Neural cell (in vitro differentiated cells): ENCODE measurements around the gene ANKS1A. TPM values are rescaled to one million over a fixed set of nuclear protein-coding genes. Genes with fewer than 3 reads are reported as not detected.

ENCODE experiments used
- H2AFZ ChIP-seq: fragments of 200-600, 300-800 bp; sonication (generic), shearing (Covaris generic); 2 replicates; pipeline ENCODE4 v1.6.0; 2014; ENCODE audit warnings: low read depth, mild to moderate bottlenecking, antibody characterized with exemption, low read length, moderate library complexity
- H3F3A ChIP-seq: fragments of 200-600 bp; shearing (Covaris generic); 2 replicates; pipeline ENCODE4 v1.6.1; 2016; ENCODE audit warnings: mild to moderate bottlenecking, moderate library complexity, mixed read lengths, antibody characterized with exemption, low read length; ENCODE audit not compliant: insufficient read depth, poor library complexity, severe bottlenecking
- H3K27ac ChIP-seq: fragments of 200-600, 300-800 bp; sonication (generic), shearing (Covaris generic); 2 replicates; pipeline ENCODE4 v1.5.1; 2014; ENCODE audit warnings: mild to moderate bottlenecking, low read length, moderate library complexity
- H3K27me3 ChIP-seq: fragments of 300-800, 200-600 bp; sonication (generic), shearing (Covaris generic); 2 replicates; pipeline ENCODE4 v1.6.0; 2014; ENCODE audit warnings: mild to moderate bottlenecking, low read depth, low read length, moderate library complexity; ENCODE audit not compliant: insufficient read depth
- H3K36me3 ChIP-seq: fragments of 300-800, 200-600 bp; sonication (generic), shearing (Covaris generic); 2 replicates; pipeline ENCODE4 v1.5.1; 2014; ENCODE audit warnings: mild to moderate bottlenecking, antibody characterized with exemption, low read length, moderate library complexity; ENCODE audit not compliant: insufficient read depth
- H3K4me2 ChIP-seq: fragments of 300-800, 200-600 bp; sonication (generic), shearing (Covaris generic); 2 replicates; pipeline ENCODE4 v1.6.0; 2014; ENCODE audit warnings: mild to moderate bottlenecking, low read length
- H3K4me3 ChIP-seq: fragments of 300-800, 200-600 bp; sonication (generic), shearing (Covaris generic); 2 replicates; pipeline ENCODE4 v1.5.1; 2014; ENCODE audit warnings: mild to moderate bottlenecking, low read length, moderate library complexity
- H3K79me2 ChIP-seq: fragments of 200-600 bp; shearing (Covaris generic); replicated peaks from 2 replicates; pipeline ENCODE4 v1.6.0; 2014; ENCODE audit warnings: mild to moderate bottlenecking, low read length, moderate library complexity; ENCODE audit not compliant: insufficient read depth
- H3K9ac ChIP-seq: fragments of 300-800, 200-600 bp; sonication (generic), shearing (Covaris generic); 2 replicates; pipeline ENCODE4 v1.6.1; 2016; ENCODE audit warnings: mild to moderate bottlenecking, low read length, mixed read lengths
- H3K9me2 ChIP-seq: fragments of 200-600 bp; shearing (Covaris generic); 2 replicates; pipeline ENCODE4 v1.6.1; 2016; ENCODE audit warnings: mild to moderate bottlenecking, low read length, mixed read lengths; ENCODE audit not compliant: insufficient read depth
- H3K9me3 ChIP-seq: fragments of 200-600, 300-800 bp; sonication (generic), shearing (Covaris generic); 2 replicates; pipeline ENCODE4 v1.6.1; 2016; ENCODE audit warnings: mild to moderate bottlenecking, mixed run types, low read length, moderate library complexity, mixed read lengths
- H4K20me1 ChIP-seq: fragments of 200-600 bp; shearing (Covaris generic); 2 replicates; pipeline ENCODE4 v1.6.1; 2016; ENCODE audit warnings: mild to moderate bottlenecking, mixed run types; ENCODE audit not compliant: insufficient read depth
- EP300 ChIP-seq: fragments of 450-650 bp; conservative IDR thresholded peaks from 2 replicates; pipeline ENCODE4 v1.6.1; 2014; ENCODE audit warnings: antibody characterized with exemption, mild to moderate bottlenecking, moderate library complexity; ENCODE audit not compliant: poor library complexity, severe bottlenecking
- EZH2 ChIP-seq: fragments of 200-600, 300-800 bp; shearing (Covaris generic), sonication (generic); IDR thresholded peaks from 2 replicates; pipeline ENCODE4 v1.6.1; 2014; ENCODE audit warnings: antibody characterized with exemption, low read length, borderline replicate concordance, mild to moderate bottlenecking; ENCODE audit not compliant: insufficient read depth, poor library complexity, severe bottlenecking
- MXI1 ChIP-seq: fragments of 450-650 bp; conservative IDR thresholded peaks from 2 replicates; pipeline ENCODE4 v1.6.1; 2014; ENCODE audit warnings: antibody characterized with exemption, mild to moderate bottlenecking; ENCODE audit not compliant: poor library complexity, severe bottlenecking
- POLR2AphosphoS5 ChIP-seq: IDR thresholded peaks from 2 replicates; pipeline ENCODE4 v1.6.1; 2012
- RAD21 ChIP-seq: fragments of 450-650 bp; conservative IDR thresholded peaks from 2 replicates; pipeline ENCODE4 v1.6.1; 2014; ENCODE audit warnings: antibody characterized with exemption, mild to moderate bottlenecking, moderate library complexity
- SMC3 ChIP-seq: fragments of 450-650 bp; conservative IDR thresholded peaks from 2 replicates; pipeline ENCODE4 v1.6.1; 2014; ENCODE audit warnings: antibody characterized with exemption, mild to moderate bottlenecking, moderate library complexity; ENCODE audit not compliant: poor library complexity
- TAF1 ChIP-seq: IDR thresholded peaks from 2 replicates; pipeline ENCODE4 v1.6.1; 2012; ENCODE audit warnings: low read depth
- polyA plus RNA-seq: library from polyadenylated mRNA; depleted of rRNA; stranded (reverse); fragments of >200 nt; gene quantifications from 2 replicates; pipeline ENCODE4 v1.2.3, GENCODE V29; 2014
- TF ChIP-seq, protein P1 (sequence below): IDR thresholded peaks from 2 replicates; pipeline ENCODE4 v1.6.1; 2012; ENCODE audit warnings: borderline replicate concordance
- TF ChIP-seq, protein P2 (sequence below): fragments of 450-650 bp; IDR thresholded peaks from 2 replicates; pipeline ENCODE4 v1.5.1; 2014; ENCODE audit warnings: antibody characterized with exemption, mild to moderate bottlenecking, moderate library complexity; ENCODE audit not compliant: poor library complexity, severe bottlenecking

The ANKS1A gene
- polyA plus RNA-seq, 1 donor from 2014 or later = 22.6 TPM

DNA sequence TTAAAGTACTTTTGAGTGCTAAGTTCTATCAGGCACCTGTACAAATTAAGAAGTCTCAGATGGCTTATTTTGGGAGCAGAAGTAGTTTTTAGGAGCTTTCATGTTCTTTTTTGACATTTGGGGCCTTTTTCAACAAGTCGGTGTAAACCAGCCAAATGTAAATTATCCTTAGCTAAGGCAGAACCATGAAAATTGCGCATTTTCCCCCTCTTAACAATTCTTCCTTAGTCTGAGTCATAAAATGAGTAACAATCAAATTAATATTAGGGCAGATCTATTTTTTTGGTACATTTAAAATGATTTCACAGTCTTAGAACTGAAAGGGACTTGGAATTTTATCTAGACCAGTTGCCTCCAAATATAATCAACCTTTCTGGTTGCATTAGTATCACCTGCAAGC is 87.2 kb downstream of the ANKS1A start:
- H3K79me2 ChIP-seq = no peaks in the 10 kb centered on the region
- H4K20me1 ChIP-seq = no peaks in the 10 kb centered on the region
- H3K36me3 ChIP-seq = no peaks in the 10 kb centered on the region
- H3K27me3 ChIP-seq = no peaks in the 10 kb centered on the region
- no peak overlapping the region for H3K9ac ChIP-seq
- H3K9me2 ChIP-seq = no peaks in the 10 kb centered on the region
- TF ChIP-seq, protein P1, sequence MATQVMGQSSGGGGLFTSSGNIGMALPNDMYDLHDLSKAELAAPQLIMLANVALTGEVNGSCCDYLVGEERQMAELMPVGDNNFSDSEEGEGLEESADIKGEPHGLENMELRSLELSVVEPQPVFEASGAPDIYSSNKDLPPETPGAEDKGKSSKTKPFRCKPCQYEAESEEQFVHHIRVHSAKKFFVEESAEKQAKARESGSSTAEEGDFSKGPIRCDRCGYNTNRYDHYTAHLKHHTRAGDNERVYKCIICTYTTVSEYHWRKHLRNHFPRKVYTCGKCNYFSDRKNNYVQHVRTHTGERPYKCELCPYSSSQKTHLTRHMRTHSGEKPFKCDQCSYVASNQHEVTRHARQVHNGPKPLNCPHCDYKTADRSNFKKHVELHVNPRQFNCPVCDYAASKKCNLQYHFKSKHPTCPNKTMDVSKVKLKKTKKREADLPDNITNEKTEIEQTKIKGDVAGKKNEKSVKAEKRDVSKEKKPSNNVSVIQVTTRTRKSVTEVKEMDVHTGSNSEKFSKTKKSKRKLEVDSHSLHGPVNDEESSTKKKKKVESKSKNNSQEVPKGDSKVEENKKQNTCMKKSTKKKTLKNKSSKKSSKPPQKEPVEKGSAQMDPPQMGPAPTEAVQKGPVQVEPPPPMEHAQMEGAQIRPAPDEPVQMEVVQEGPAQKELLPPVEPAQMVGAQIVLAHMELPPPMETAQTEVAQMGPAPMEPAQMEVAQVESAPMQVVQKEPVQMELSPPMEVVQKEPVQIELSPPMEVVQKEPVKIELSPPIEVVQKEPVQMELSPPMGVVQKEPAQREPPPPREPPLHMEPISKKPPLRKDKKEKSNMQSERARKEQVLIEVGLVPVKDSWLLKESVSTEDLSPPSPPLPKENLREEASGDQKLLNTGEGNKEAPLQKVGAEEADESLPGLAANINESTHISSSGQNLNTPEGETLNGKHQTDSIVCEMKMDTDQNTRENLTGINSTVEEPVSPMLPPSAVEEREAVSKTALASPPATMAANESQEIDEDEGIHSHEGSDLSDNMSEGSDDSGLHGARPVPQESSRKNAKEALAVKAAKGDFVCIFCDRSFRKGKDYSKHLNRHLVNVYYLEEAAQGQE = no peak
- TF ChIP-seq MXI1 = no peak
- no peak for TF ChIP-seq POLR2AphosphoS5
- no peak for TF ChIP-seq TAF1
- TF ChIP-seq EP300 = no peak
- no peak for TF ChIP-seq SMC3
- TF ChIP-seq EZH2 = no peak
- no peak for TF ChIP-seq RAD21
- TF ChIP-seq, protein P2, sequence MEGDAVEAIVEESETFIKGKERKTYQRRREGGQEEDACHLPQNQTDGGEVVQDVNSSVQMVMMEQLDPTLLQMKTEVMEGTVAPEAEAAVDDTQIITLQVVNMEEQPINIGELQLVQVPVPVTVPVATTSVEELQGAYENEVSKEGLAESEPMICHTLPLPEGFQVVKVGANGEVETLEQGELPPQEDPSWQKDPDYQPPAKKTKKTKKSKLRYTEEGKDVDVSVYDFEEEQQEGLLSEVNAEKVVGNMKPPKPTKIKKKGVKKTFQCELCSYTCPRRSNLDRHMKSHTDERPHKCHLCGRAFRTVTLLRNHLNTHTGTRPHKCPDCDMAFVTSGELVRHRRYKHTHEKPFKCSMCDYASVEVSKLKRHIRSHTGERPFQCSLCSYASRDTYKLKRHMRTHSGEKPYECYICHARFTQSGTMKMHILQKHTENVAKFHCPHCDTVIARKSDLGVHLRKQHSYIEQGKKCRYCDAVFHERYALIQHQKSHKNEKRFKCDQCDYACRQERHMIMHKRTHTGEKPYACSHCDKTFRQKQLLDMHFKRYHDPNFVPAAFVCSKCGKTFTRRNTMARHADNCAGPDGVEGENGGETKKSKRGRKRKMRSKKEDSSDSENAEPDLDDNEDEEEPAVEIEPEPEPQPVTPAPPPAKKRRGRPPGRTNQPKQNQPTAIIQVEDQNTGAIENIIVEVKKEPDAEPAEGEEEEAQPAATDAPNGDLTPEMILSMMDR = no peak
- H3K27ac ChIP-seq = no peak overlapping the region
- H2AFZ ChIP-seq = no peak overlapping the region
- H3K4me3 ChIP-seq = no peak overlapping the region
- no peaks in the 10 kb centered on the region for H3K9me3 ChIP-seq
- H3K4me2 ChIP-seq = no peak overlapping the region
- no peaks in the 10 kb centered on the region for H3F3A ChIP-seq

DNA sequence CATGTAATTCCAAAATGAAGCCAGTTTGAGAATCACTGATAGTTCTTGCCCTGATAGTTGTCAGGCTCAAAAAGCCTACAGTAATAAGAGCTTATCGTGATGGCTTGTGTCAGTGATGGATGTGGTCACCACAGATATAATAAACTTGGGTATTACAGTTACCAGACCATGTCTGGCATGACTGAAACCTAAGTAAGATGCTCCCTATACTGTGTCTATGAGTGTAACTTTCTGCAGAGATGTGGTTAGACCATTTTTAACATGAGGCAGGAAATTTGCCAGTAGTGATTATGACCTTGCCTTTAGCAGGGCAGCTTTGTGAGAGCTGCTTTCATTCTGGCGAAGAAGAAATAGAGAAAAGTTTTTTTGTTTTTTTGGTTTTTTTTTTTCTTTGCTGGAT is 90.2 kb downstream of the ANKS1A start:
- H4K20me1 ChIP-seq = no peaks in the 10 kb centered on the region

More for the DNA sequence above, 90.2 kb downstream of the ANKS1A start:
- TF ChIP-seq POLR2AphosphoS5 = no peak
- no peak for TF ChIP-seq EP300
- TF ChIP-seq MXI1 = no peak
- no peak for TF ChIP-seq SMC3
- TF ChIP-seq, protein P2 = no peak
- TF ChIP-seq, protein P1 = no peak
- TF ChIP-seq EZH2 = no peak
- TF ChIP-seq TAF1 = no peak
- TF ChIP-seq RAD21 = no peak
- Histone ChIP-seq H3K79me2 (no peaks in the 10 kb centered on the region), H3K36me3 (no peaks in the 10 kb centered on the region), H3K27me3 (no peaks in the 10 kb centered on the region), H3K27ac (no peak overlapping the region), H2AFZ (no peak overlapping the region), H3K4me3 (no peak overlapping the region), H3F3A (no peaks in the 10 kb centered on the region), H3K4me2 (no peak overlapping the region), H3K9me3 (no peaks in the 10 kb centered on the region), H3K9me2 (no peaks in the 10 kb centered on the region), H3K9ac (no peak overlapping the region)
